Fibroblast of the aortic adventitia (primary cell): Measurements from ENCODE around the gene ZNF180. TPM values are rescaled to one million over a fixed set of nuclear protein-coding genes. Genes with fewer than 3 reads are reported as not detected.
"Not testable (repeated sequence)": the region's sequence is repeated elsewhere in the genome, so short reads cannot be mapped to it uniquely, and the experiment has no call there.

Source experiments
- DNase-seq: peaks from one replicate; pipeline ENCODE4 v3.0.0-alpha.2; 2010; ENCODE audit warnings: low read depth
- H3K4me3 ChIP-seq: 2 replicates; pipeline ENCODE4 v1.5.1; 2011; ENCODE audit warnings: low read depth, mild to moderate bottlenecking, control low read depth, low read length, moderate library complexity
- total RNA-seq: library from RNA; depleted of rRNA; stranded (reverse); fragments of >200 nt; gene quantifications from 2 replicates; pipeline ENCODE4 v1.2.3, GENCODE V29; 2012; ENCODE audit warnings: low replicate concordance
- TF ChIP-seq, protein P1 (sequence below): IDR thresholded peaks from 2 replicates; pipeline ENCODE4 v1.5.1; 2011; ENCODE audit warnings: mild to moderate bottlenecking, low read length, control low read depth, inconsistent platforms; ENCODE audit not compliant: insufficient read depth

ZNF180 gene
- total RNA-seq, 1 donor = 8.6 TPM

DNA sequence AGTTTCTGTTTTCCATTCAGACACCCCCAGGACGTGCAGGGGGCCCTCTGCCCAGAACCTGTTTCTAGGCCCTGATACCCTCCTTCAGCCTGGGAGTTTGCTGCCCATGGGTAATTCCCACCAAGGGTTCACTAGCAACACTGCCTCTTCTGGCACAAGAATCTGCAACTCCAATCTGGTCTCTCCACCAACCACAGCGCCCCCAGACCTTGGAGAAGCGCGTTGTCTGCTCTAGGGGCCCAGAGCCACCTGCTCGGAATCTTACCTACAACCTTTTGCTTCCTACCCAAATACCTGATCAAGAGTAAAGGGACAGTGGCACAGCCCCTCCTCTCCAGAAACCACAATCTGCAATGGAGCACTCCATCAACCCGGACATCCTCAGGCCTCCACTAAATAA lies 763 bp downstream of the ZNF180 start:
- DNase-seq = no peak
- peak overlapping the region; percentile 97 for H3K4me3 ChIP-seq
- TF ChIP-seq, protein P1, sequence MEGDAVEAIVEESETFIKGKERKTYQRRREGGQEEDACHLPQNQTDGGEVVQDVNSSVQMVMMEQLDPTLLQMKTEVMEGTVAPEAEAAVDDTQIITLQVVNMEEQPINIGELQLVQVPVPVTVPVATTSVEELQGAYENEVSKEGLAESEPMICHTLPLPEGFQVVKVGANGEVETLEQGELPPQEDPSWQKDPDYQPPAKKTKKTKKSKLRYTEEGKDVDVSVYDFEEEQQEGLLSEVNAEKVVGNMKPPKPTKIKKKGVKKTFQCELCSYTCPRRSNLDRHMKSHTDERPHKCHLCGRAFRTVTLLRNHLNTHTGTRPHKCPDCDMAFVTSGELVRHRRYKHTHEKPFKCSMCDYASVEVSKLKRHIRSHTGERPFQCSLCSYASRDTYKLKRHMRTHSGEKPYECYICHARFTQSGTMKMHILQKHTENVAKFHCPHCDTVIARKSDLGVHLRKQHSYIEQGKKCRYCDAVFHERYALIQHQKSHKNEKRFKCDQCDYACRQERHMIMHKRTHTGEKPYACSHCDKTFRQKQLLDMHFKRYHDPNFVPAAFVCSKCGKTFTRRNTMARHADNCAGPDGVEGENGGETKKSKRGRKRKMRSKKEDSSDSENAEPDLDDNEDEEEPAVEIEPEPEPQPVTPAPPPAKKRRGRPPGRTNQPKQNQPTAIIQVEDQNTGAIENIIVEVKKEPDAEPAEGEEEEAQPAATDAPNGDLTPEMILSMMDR = no peak

DNA sequence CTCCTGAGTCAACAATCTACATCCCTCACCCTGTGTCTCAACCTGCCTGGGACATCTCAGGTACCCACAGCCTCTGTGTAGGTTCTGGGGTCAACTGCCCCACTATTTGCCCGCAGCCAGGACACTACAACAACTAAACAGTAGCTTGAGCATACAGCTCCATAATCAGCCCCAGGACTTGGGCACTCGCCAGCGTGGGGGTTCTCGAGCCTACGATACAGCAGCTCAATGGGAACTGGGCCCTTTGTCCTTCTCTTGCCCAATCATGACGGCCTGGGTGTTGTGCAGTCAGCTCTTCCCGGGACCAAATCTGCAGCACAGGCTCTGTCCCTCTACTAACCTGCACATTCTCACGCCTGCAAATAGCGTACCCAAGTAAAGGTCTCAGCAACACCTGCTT lies 1.3 kb downstream of the ZNF180 start:
- H3K4me3 ChIP-seq = peak overlapping the region; percentile 97
- DNase-seq = no peak
- TF ChIP-seq, protein P1 = no peak

DNA sequence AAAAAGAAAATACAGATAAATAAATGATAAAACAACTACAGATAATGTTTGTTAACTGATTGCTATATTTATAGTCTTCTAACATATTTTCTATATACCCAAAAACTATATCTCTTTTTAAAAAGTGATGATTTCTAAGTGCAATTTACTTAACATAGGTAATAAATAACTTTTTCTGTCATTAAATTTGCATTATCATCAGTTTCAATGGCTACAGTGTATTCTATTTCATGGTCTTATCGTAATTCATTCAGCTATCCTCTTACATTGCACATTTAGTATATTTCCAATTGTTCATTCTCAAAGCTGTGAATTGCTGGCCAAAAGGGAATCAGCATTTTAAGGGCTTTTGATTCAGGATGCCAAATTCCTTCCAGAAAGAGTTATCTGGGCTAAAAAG lies 3.6 kb downstream of the ZNF180 start:
- TF ChIP-seq, protein P1 = no peak
- no peak overlapping the region for H3K4me3 ChIP-seq

DNA sequence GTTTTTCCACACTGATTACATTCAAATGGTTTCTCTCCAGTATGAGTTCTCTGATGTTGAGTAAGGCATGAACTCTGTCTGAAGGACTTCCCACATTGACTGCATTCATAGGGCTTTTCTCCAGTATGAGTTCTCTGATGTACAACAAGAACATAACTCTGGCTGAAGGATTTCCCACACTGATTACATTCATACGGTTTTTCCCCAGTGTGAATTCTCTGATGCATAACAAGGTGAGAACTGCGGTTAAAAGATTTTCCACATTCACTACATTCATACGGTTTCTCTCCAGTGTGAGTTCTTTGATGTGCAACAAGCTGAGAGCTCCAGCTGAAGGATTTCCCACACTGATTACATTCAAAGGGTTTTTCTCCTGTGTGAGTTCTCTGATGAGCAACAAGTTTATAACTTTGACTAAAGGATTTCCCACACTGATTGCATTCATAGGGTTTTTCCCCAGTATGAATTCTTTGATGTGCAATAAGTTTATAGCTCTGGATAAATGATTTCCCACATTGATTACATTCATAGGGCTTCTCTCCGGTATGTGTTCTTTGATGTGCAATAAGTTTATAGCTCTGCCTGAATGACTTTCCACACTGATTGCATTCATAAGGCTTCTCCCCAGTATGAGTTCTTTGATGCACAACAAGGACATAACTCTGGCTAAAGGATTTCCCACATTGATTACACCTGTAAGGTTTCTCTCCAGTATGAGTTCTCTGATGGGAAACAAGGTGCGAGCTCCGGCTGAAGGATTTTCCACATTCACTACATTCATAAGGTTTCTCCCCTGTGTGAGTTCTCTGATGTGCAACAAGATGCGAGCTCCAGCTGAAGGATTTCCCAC lies 23.5 kb downstream of the ZNF180 start:
- peak; percentile 21 for DNase-seq
- TF ChIP-seq, protein P1 = no peak
- H3K4me3 ChIP-seq = no peak overlapping the region

More for the DNA sequence above, 3.6 kb downstream of the ZNF180 start:
- DNase-seq = no peak

DNA sequence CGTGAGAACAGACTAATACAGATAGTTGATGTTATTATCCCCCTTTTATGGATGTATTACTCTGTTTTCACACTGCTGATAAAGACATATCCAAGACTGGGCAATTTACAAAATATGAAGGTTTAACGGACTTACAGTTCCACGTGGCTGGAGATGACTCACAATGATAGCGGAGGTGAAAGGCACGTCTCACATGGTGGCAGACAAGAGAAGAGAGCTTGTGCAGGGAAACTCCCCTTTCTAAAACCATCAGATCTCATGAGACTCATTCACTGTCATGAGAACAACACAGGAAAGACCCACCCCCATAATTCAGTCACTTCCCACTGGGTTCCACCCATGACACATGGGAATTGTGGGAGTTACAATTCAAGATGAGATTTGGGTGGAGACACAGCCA lies 31.6 kb downstream of the ZNF180 start:
- not testable (repeated sequence) for H3K4me3 ChIP-seq, DNase-seq

DNA sequence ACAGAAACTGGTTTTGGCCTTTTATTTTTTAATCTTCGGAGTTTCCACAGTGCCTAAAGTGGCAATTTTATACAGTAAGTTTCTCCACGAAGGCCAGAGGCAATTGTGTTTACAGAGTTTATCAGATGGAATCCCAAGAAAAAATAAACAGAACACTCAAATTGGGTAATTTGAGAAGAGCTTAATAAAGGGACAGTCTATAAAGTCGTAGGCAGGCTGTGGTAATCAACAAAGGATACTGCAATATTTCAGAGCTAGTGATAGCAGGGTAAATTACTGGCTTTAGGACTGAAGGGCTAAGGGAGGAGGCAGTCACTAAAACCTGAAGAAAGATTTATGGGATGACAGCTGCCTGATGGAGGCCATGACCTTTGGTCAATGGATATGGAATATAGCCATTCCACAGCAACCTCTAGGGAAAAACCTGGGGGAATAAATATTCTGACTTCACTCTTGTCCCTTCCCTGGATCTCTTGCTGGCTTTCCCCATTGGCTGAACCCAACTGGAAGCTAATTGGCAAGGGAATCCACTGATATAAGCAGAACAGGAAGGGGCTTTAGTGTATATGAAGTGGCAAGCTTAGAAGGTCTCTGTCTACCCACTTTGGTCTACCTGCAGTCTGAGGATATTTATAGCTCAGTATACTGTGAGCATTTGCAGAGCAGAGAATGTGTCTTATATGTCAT lies 37.6 kb downstream of the ZNF180 start:
- not testable (repeated sequence) for H3K4me3 ChIP-seq, DNase-seq

DNA sequence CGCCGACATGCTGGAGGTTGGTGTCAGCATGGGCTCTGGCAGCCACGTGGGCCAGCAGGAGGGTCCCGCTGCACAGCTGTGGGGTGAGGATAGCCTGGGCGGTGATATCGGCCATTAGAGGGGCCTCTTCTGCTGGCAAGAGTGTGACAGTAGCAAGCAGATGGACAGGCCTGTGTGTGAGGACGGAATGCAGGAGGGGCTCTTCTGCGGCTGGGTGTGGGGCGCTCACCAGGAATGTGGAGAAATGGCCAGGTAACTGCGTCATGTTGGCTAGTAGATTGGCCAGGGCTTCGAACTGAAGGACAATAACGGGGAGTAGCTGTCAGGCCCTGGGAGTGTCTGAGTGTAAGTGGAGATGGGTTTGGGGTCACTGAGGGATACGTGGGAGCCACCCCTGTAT lies 44.3 kb downstream of the ZNF180 start:
- DNase-seq = not testable (repeated sequence)

DNA sequence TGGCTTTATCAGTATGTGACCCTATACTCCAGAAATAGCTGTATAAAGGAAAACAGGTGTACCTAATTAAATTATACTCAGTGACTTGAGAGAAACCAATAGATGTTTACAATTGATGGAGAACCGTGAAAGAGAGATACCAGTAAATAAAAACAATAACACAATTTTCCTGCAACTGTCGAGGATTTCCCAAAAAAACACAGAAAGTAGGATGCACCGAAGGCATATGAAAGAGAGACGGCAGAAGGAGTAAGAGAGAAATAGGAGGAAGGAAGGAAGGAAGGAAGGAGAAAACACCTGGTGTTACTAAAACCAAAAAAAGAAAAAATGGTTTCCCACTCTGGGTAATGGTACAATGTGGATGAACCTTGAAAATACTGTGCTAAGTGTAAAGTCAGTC lies 45.2 kb downstream of the ZNF180 start:
- DNase-seq = no peak
- TF ChIP-seq, protein P1 = no peak
- H3K4me3 ChIP-seq = no peak overlapping the region

More for the DNA sequence above, 44.3 kb downstream of the ZNF180 start:
- not testable (repeated sequence) for H3K4me3 ChIP-seq
